HG03159 (cell line): ENCODE data around the gene PARP11.
"Not testable (repeated sequence)": the region's sequence is repeated elsewhere in the genome, so short reads cannot be mapped to it uniquely, and the experiment has no call there.

Experiments used
- ATAC-seq: cut with Tn5 transposase; IDR thresholded peaks from one replicate; pipeline ENCODE4 v1.9.1; 2021; ENCODE audit warnings: mild to moderate bottlenecking, moderate library complexity; ENCODE audit not compliant: unreplicated experiment

Gene PARP11

GRCh38 chr12:3884671-3885070 is 11.5 kb upstream of the PARP11 start:
- no peak for ATAC-seq

DNA sequence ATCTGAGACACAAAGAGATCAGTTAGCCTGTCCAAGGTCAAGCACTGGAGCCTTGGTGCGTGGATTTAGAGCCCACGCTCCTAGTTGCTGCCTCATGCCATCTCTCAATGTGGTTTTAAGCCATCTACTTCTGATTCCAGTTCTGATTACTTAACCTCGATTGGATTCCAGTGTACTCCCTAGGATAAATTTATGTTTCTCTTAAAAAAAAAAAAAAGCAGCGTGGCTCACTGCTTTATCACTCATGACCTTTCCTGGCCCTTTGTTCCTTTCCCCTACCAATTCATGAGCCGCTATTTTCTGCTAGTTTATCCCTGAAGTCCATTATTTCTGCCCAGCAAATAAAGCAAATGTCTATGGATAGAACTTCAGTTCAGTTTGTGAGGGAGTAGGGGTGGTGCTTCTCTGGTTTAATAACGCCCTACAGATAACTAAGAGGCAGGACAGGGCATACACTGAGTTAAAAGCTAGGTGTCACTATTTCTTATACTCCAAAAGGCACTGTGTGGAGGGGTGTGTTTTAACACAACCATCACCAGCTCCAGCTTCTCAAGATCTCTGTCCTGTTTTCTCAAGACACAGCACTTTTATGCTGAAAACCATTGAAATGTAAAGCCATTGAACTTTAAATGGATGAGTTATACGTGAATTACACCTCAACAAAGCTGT is 9.8 kb upstream of the PARP11 start:
- no peak for ATAC-seq

DNA sequence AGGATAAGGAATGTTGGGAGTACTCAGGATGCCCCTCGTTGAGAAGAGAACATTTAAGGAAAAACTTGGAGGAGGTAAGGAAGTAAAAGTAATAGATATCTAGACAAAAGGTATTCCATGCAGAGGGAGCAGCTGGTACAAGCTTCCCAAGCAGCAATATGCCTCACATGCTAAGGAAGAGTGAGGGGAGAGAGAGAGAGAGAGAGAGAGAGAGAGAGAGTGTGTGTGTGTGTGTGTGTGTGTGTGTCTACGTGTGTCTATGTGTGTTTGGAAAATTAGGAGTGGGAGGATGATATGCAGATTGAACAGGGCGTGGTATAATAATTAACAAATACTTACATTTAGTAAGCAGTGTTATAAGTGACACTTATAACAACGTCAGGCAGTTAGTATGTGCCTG is 9.2 kb upstream of the PARP11 start:
- ATAC-seq: no peak

DNA sequence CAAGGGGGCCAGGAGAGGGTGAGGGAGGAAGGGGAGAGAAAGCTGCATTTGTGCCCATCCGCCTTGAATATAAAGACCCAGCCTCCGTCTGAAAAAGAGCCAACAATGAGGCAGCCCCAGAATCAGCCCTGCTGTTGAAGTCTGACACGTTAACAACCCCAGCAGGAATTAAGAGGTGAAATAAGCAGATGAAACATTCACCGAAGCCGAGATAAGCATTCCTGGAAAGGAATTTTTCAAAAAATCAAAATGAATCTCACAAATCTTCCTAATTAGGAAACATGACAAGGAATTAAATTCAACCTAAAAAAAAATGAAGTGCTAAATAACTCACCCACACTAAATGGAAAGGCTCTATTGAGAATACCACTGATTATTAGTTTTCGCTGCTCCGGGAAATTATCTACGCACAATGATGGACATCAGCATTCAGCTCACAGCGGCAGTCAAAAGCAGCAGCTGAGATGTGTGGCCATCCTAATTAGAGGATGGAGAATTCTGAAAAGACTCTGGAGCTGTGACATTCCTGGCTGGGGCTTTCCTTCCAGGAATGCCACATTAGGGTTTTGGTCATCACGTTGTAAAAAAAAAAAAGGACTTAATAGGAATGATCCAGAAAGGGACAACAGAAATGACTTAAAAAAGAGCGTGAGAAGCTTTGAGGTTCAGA is 8.2 kb upstream of the PARP11 start:
- no peak for ATAC-seq

GRCh38 chr12:3879846-3880245 is 6.6 kb upstream of the PARP11 start:
- no peak for ATAC-seq

- no peak for ATAC-seq
Measured at GRCh38 chr12:3871356-3871755, 1.8 kb downstream of the PARP11 start.

DNA sequence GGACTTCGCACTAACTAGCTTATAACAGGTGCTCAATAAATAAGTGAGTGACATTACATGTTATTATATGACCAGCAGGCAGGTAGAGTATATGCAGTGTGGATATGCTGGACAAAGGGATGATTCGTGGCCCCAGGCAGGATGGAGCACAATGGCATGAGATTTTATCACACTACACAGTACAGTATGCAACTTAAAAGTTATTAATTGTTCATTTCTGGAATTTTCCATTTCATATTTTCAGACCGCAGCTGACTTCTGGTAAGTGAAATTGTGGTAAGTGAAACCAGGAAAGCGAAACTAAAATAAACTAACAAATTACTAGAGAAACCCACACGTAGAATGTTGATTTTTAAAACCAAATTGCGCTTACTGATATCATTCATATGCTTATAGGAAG is 3.3 kb downstream of the PARP11 start:
- no peak for ATAC-seq

- ATAC-seq: no peak
Measured at GRCh38 chr12:3869433-3869832, 3.8 kb downstream of the PARP11 start.

- no peak for ATAC-seq
Measured at GRCh38 chr12:3863756-3864155, 9.4 kb downstream of the PARP11 start.

DNA sequence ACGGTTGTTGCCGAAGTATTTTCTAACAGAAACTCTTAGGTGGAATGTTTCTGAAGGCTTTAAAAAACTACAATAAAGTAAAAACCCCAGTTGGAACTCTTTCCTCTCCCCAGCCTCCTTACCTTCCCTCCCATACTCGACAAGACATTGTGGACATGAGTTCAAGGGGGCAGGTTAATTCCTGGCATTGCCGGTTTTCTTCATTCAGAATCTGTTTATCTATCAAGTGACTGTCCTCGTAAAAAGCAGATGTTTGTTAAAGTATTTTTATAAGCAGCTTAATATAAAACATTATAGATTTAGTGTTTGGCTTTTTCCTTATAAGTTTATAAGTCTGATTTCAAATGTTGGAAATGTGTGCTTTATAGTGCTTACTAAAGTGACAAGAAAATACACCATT is 30.7 kb downstream of the PARP11 start:
- ATAC-seq: no peak

- ATAC-seq: no peak
Measured at GRCh38 chr12:3841783-3842182, 31.4 kb downstream of the PARP11 start.

- not testable (repeated sequence) for ATAC-seq
Measured at GRCh38 chr12:3840833-3841232, 32.4 kb downstream of the PARP11 start.

- ATAC-seq: not testable (repeated sequence)
Measured at GRCh38 chr12:3839745-3840144, 33.5 kb downstream of the PARP11 start.

- ATAC-seq: not testable (repeated sequence)
Measured at GRCh38 chr12:3838701-3839548, 34.3 kb downstream of the PARP11 start.

- no peak for ATAC-seq
Measured at GRCh38 chr12:3838076-3838475, 35.1 kb downstream of the PARP11 start.

DNA sequence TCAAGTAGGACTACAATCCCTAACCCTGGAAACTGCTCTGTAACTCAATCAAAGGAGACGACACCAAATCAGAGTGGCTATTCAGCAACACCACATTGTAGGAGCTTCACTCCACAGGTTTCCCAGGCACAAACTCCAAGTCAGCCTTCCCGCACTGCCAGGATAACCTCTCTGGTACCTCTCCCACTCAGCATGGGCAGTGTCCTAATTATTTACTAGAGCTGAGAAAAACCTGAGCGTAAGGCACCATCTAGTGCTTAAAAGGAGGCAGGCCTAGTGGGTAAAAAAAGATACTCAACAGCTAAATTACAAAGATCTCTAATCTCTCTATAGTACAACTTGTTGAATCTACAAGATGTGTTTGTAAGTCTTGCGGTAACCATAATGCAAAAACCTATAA is 36.1 kb downstream of the PARP11 start:
- no peak for ATAC-seq

DNA sequence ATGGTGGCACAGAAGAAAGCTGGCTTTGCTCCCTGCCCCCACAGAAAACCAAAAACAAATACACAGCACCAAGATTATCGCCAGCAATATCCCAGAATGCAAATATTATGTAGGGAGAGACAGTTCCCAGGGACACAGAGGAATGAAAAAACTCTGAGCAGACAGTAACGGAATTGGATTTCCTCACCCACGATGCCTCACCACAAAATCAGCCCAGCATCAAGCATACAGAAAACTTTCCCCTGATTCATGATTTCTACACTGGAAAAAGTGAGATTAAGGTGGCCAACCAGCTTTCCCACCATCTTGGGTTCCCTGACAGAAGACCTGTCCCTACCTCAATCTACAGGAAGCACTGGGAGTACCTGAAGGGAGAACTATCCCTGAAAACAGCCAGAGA is 36.6 kb downstream of the PARP11 start:
- no peak for ATAC-seq

- no peak for ATAC-seq
Measured at GRCh38 chr12:3835914-3836313, 37.3 kb downstream of the PARP11 start.

DNA sequence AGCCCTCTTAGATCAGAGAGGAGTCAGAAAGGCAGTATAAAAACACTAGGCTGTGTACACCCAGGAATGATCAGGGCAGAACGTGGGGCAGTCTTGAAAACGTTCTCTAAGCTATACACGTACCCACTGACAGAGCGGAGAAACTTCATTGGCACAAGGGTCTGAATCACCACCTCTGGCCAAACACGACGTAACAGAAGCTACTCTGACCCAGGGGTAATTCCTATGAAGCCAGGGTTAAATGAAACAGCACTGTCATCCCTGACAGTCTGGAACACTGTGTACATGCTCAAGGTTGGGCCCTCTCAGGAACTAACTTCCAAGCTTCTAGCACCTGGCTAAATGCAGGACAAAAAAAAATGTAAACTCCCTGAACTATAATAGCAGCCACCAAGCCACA is 38.4 kb downstream of the PARP11 start:
- no peak for ATAC-seq

- no peak for ATAC-seq
Measured at GRCh38 chr12:3833670-3834310, 39.4 kb downstream of the PARP11 start.

GRCh38 chr12:3832738-3833137 is 40.5 kb downstream of the PARP11 start:
- ATAC-seq: no peak
